ENCODE results near the gene STT3B.

GRCh38 chr3:31621314-31621713, 88.6 kb downstream of the STT3B start:
- TF ChIP-seq CTCF (conservative IDR thresholded peaks at IDR 0.05) (no peak), EZH2 (IDR thresholded peaks at IDR 0.05; ENCODE audit: low read depth) (no peak)
